HUES6 (cell line): ENCODE results near the gene FOXM1.

Experiments used
- H3K27ac ChIP-seq: 2 replicates; pipeline ENCODE4 v1.7.0; 2013; ENCODE audit warnings: low read depth, mild to moderate bottlenecking, low read length, inconsistent platforms
- H3K27me3 ChIP-seq: 2 replicates; pipeline ENCODE4 v1.6.1; 2013; ENCODE audit warnings: low read length; ENCODE audit not compliant: control insufficient read depth, insufficient read depth
- H3K36me3 ChIP-seq: 2 replicates; pipeline ENCODE4 v1.6.1; 2013; ENCODE audit warnings: low read length; ENCODE audit not compliant: control insufficient read depth, insufficient read depth
- H3K4me1 ChIP-seq: 2 replicates; pipeline ENCODE4 v1.6.1; 2013; ENCODE audit warnings: low read length; ENCODE audit not compliant: control insufficient read depth, insufficient read depth
- H3K4me3 ChIP-seq: 2 replicates; pipeline ENCODE4 v1.5.1; 2013; ENCODE audit warnings: low read depth, low read length
- H3K9ac ChIP-seq: one replicate; pipeline ENCODE4 v1.6.1; 2013; ENCODE audit warnings: mild to moderate bottlenecking, low read length
- H3K9me3 ChIP-seq: 2 replicates; pipeline ENCODE4 v1.6.1; 2013; ENCODE audit warnings: low read depth, low read length; ENCODE audit not compliant: control insufficient read depth, insufficient read depth

FOXM1 gene

DNA sequence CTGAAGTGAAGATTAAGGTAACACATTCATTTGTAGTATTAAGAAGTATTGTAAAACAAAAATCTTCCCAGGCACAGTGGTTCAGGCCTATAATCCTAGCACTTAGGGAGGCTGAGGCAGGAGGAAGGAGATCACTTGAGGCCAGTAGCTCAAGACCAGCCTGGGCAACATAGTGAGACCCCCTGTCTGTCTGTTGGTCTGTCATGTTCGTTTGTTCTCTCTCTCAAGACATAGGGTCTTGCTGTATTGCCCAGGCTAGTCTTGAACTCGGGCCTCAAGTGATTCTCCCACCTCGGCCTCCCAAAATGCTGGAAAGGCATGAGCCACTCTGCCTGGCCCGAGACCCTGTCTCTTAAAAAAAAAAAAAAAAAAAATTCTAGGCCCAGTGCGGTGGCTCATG is 20.4 kb upstream of the FOXM1 start:
- Histone ChIP-seq H3K9me3 (no peaks in the 10 kb centered on the region), H3K4me1 (peaks cover 10% of the 10 kb centered on the region; the same call in 1 of the 2 replicates), H3K36me3 (no peaks in the 10 kb centered on the region), H3K27me3 (no peaks in the 10 kb centered on the region), H3K27ac (no peak overlapping the region), H3K9ac (no peak overlapping the region), H3K4me3 (no peak overlapping the region)

- peaks cover 10% of the 10 kb centered on the region; the same call in 1 of the 2 replicates for H3K4me1 ChIP-seq
- H3K27ac ChIP-seq = no peak overlapping the region
- H3K4me3 ChIP-seq = no peak overlapping the region
- H3K36me3 ChIP-seq = no peaks in the 10 kb centered on the region
- H3K27me3 ChIP-seq = no peaks in the 10 kb centered on the region
- H3K9ac ChIP-seq = no peak overlapping the region
- H3K9me3 ChIP-seq = no peaks in the 10 kb centered on the region
These were observed 18.5 kb upstream of the FOXM1 start for GRCh38 chr12:2895511-2895910.

DNA sequence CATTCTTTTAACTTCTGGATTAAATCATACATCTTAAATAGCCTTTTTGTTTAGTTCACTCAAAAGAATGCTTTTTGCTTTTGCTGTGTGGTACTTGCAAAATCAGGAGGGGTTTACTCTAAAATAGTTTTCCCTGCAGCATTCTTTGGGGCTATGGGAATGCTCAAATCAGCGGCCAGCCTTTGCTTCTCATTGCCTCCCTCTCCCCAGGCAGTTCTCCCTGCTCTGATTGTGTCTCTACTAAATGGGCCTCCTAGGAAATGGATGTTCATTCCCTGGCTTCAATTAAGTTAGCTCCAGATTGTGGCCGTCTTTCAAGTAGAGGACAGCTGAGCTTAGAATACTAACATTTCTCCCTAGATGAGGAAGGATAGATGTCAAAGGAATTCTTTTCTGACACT is 18.1 kb upstream of the FOXM1 start:
- no peaks in the 10 kb centered on the region for H3K9me3 ChIP-seq
- H3K27ac ChIP-seq = no peak overlapping the region
- H3K27me3 ChIP-seq = no peaks in the 10 kb centered on the region
- H3K9ac ChIP-seq = no peak overlapping the region
- no peak overlapping the region for H3K4me3 ChIP-seq
- H3K4me1 ChIP-seq = peaks cover 12% of the 10 kb centered on the region; the same call in 1 of the 2 replicates
- H3K36me3 ChIP-seq = no peaks in the 10 kb centered on the region

DNA sequence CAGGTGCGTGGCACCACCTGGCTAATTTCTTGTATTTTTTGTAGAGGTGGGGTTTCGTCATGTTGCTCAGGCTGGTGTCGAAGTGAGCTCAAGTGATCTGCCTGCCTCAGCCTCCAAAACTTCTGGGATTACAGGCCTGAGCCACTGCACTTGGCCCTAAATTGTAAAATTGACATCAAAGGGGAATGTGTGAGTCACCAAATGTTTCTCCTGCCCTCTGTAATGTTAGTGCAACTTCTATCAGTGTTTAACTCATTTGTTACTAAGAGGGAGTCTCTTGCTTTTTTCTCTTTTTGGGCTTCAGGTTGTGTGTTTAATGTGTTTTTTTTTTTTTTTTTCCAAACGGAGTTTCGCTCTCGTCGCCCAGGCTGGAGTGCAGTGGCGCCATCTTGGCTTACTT is 16.0 kb upstream of the FOXM1 start:
- H3K27me3 ChIP-seq = no peaks in the 10 kb centered on the region
- peaks cover 15% of the 10 kb centered on the region for H3K36me3 ChIP-seq
- peaks cover 15% of the 10 kb centered on the region; the same call in 1 of the 2 replicates for H3K4me1 ChIP-seq
- H3K9me3 ChIP-seq = no peaks in the 10 kb centered on the region
- no peak overlapping the region for H3K9ac ChIP-seq
- H3K27ac ChIP-seq = no peak overlapping the region
- no peak overlapping the region for H3K4me3 ChIP-seq

- peaks cover 15% of the 10 kb centered on the region; the same call in 1 of the 2 replicates for H3K4me1 ChIP-seq
- peak overlapping the region; percentile 92; the same call in 1 of the 2 replicates for H3K4me3 ChIP-seq
- no peaks in the 10 kb centered on the region for H3K9me3 ChIP-seq
- H3K27ac ChIP-seq = no peak overlapping the region
- H3K27me3 ChIP-seq = no peaks in the 10 kb centered on the region
- no peak overlapping the region for H3K9ac ChIP-seq
- H3K36me3 ChIP-seq = peaks cover 22% of the 10 kb centered on the region
These were observed 15.3 kb upstream of the FOXM1 start for GRCh38 chr12:2892246-2892645.

DNA sequence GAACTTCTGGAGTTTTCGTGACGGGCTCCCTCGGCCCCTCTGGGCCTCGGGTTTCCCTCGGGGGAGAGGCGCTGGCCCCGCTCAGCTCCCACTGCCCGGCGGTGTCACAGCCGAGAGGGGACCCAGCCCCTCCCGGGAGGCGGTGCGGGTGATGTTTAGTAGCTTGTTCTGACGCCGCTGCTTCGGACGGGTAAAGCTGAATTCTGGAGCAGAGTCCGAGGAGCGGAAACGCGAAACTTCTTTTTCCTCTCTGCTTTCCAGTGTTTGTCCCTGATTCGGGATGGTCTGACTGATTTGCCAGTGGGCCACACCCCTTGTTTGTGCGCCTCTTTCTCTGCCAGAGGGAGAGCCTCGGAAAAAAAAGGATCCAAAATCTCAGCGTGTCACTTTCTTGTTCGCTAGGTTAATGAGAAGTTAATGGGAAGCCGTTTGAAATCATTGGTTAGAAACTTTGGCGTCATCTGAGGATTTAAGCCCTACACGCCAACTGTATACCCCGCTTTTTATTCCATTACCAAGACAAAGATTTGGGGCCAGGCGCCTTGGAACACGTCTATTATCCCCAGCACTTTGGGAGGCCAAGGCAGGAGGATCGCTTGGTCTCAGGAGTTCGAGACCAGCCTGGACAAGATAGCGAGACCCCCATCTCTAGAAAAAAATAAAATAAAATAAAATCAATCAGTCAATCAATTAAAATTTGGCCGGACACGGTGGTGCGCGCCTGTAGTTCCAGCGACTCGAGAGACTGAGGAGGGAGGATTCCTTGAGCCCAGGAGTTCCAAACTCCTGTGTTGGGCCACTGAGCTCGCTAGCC is 14.5 kb upstream of the FOXM1 start:
- H3K9ac ChIP-seq = peak overlapping the region; percentile 76
- no peaks in the 10 kb centered on the region for H3K27me3 ChIP-seq
- H3K4me3 ChIP-seq = peak overlapping the region; percentile 92
- H3K27ac ChIP-seq = peak overlapping the region; percentile 40; the same call in 1 of the 2 replicates
- H3K4me1 ChIP-seq = peaks cover 15% of the 10 kb centered on the region; the same call in 1 of the 2 replicates
- no peaks in the 10 kb centered on the region for H3K9me3 ChIP-seq
- H3K36me3 ChIP-seq = peaks cover 30% of the 10 kb centered on the region

DNA sequence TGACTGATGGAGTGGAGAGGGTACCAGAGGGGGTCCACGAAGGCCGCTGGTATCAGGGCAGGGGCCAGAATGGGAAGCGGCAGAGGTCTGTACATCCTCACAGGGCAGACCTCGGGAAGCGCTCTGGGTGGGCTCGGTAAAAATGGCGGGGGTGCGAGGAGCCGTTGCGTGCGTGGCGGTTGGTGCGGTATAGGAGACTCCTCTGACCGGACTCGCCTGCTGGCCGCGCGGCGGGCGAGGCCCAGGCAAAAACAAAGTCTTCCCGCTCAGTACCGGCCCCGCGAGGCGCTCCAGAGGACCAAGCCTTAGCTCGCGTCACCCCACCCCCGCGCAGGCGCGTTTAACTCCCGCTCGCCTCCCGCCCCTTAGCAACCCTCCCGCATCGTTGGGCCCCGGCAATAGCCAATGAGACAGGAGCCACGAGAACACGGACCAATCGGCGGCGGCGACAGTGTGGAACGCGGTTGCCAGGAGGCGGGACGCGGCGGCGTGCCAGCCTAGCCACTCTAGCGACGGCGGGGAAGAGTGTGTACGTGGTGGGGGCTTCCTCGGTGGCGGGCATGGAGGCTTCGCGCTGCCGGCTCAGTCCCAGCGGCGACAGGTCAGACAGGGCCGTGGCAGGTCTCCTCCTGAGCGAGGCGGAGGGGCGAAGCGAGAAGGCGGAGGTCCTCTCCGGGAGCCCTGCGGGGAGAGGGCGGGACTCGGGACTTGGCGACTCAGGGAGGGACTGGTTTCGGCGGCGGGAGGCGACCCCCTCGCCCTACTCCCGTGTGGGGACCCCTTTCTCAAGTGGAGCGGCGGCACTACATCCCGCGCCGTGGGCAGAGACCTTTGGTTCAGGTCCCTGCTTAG is 13.6 kb upstream of the FOXM1 start, which contains the start of gene TULP3:
TULP3 (plus strand) TSS at position 504 of the 852 bp plus-strand sequence; CDS start at position 561, 57 bp downstream.
- H3K4me3 ChIP-seq = peak within 1 kb of the TSS; percentile 92
- H3K27ac ChIP-seq = peak within 1 kb of the TSS; percentile 40; the same call in 1 of the 2 replicates

GRCh38 chr12:2890001-2890387 is 13.0 kb upstream of the FOXM1 start:
- H3K4me1 ChIP-seq = peaks cover 13% of the 10 kb centered on the region
- no peaks in the 10 kb centered on the region for H3K9me3 ChIP-seq
- H3K9ac ChIP-seq = peak overlapping the region; percentile 63
- no peaks in the 10 kb centered on the region for H3K27me3 ChIP-seq
- H3K4me3 ChIP-seq = peak overlapping the region; percentile 92
- H3K36me3 ChIP-seq = peaks cover 37% of the 10 kb centered on the region
- H3K27ac ChIP-seq = no peak overlapping the region

More for the DNA sequence above, 13.6 kb upstream of the FOXM1 start, which contains the start of gene TULP3:
- Histone ChIP-seq H3K4me1 (peaks cover 15% of the 10 kb centered on the region; the same call in 1 of the 2 replicates), H3K36me3 (peaks cover 37% of the 10 kb centered on the region), H3K27me3 (no peaks in the 10 kb centered on the region), H3K9me3 (no peaks in the 10 kb centered on the region), H3K9ac (peak within 1 kb of the TSS; percentile 76)

- H3K27me3 ChIP-seq = no peaks in the 10 kb centered on the region
- peaks cover 12% of the 10 kb centered on the region for H3K4me1 ChIP-seq
- no peak overlapping the region for H3K4me3 ChIP-seq
- no peak overlapping the region for H3K27ac ChIP-seq
- peaks cover 37% of the 10 kb centered on the region for H3K36me3 ChIP-seq
- H3K9me3 ChIP-seq = no peaks in the 10 kb centered on the region
- no peak overlapping the region for H3K9ac ChIP-seq
These were observed 9.9 kb upstream of the FOXM1 start for GRCh38 chr12:2886768-2887450.

DNA sequence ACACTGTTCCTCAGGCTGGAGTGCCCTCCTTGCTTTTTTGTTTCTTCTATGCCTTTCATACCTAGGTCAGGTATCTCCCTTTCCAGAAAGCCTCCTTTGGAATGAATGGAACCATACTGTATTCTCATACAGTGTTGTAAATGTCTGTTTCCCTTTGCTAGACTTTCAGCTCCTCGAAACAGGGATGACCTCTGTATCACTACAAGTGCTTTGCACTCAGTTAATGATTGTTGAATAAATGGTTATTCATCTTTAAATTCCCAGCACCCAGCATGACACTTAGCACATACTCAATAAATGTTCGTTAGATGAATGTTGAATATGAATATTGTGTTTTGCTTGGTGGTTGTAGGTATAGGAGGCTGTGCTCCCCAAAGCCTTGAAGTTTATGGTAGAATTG is 7.8 kb upstream of the FOXM1 start:
- H3K9ac ChIP-seq = no peak overlapping the region
- H3K27me3 ChIP-seq = no peaks in the 10 kb centered on the region
- no peak overlapping the region for H3K4me3 ChIP-seq
- peaks cover 43% of the 10 kb centered on the region for H3K36me3 ChIP-seq
- no peaks in the 10 kb centered on the region for H3K9me3 ChIP-seq
- peaks cover 6% of the 10 kb centered on the region for H3K4me1 ChIP-seq
- no peak overlapping the region for H3K27ac ChIP-seq
